Measurements from ENCODE around the gene PIK3R2.

GRCh38 chr19:18171605-18172327 is 18.8 kb downstream of the PIK3R2 start:
- TF ChIP-seq EZH2phosphoT487 (IDR thresholded peaks at IDR 0.05; ENCODE audit: insufficient read depth, low read depth) (no peak), EZH2 (IDR thresholded peaks at IDR 0.05; ENCODE audit: insufficient read depth, poor library complexity, severe bottlenecking) (no peak)
